ENCODE measurements around the gene DSCAM.

- TF ChIP-seq POLR2A (IDR thresholded peaks at IDR 0.05): no peak
- no peak for TF ChIP-seq CTCF (IDR thresholded peaks at IDR 0.05)
- TF ChIP-seq POLR2AphosphoS5 (IDR thresholded peaks at IDR 0.05): no peak
- no peak for TF ChIP-seq EP300 (IDR thresholded peaks at IDR 0.05)
Measured at GRCh38 chr21:39984286-39984991, 862.5 kb downstream of the DSCAM start.

All from gastroesophageal sphincter (tissue), 3 donors.